ENCODE data around the gene C2.
A peak's percentile ranks its signal among the peaks of the same experiment; 100 is the strongest.
"Not testable (repeated sequence)": the region's sequence is repeated elsewhere in the genome, so short reads cannot be mapped to it uniquely, and the experiment has no call there.

Gene C2

DNA sequence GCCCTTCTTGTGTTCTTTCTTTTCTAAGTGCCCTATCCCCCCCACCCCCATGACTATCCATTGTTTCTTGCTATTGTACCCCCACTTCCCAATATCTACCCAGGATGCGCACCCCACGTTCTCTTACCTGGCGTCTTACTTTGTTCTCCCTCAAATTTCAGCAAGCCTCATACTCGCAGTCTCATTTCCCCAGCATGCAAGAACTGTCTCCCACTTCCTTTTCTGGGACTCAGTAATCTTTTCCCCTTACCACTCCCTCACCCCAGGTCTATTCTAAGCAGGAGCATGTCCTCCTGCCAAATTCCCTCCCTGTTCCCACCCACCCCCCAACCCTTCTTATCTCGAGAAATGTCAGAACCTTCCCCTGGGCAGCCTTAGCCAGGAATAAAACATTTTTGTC is 28.3 kb upstream of the C2 start:
- no peak for DNase-seq

DNA sequence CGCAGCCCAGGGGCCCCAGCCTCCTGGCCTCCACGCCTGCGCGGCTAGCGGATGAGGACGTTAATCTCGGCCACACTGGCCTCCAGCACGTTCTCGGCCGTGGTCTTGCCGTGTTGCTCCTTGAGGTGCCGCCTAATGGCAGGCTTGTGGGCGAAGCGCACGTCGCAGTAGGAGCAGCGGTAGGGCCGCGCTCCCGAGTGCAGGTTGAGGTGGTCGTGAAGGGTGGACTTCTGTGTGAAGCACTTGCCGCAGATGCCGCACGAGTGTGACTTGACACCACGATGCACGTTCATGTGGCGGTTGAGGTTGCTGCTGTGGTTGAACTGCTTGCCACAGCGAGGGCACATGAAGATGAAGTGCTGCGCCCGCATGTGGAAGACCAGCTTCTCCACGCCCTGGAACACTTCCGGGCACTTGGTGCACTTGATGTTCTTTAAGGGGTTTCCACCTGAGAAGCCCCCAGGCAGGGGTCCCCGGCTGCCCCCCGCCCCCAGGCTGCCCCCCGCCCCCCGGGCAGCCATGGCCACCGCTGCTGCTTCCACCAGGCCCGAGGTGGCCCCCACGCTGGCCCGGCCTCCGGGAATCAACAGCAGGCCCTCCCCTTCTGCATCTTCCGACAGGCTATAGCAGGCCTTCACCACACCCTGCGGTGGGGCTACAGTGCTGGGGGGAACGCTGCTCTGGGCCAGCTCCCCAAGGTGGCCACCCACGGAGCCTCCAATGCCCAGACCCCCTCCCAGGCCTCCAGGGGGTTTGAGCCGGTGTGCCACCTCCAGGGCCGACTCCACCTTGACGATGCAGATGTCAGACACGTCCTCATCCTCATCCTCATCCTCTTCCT is 27.4 kb upstream of the C2 start:
- DNase-seq, result no peak

GRCh38 chr6:31900917-31901414 is 26.6 kb upstream of the C2 start:
- no peak for DNase-seq

DNA sequence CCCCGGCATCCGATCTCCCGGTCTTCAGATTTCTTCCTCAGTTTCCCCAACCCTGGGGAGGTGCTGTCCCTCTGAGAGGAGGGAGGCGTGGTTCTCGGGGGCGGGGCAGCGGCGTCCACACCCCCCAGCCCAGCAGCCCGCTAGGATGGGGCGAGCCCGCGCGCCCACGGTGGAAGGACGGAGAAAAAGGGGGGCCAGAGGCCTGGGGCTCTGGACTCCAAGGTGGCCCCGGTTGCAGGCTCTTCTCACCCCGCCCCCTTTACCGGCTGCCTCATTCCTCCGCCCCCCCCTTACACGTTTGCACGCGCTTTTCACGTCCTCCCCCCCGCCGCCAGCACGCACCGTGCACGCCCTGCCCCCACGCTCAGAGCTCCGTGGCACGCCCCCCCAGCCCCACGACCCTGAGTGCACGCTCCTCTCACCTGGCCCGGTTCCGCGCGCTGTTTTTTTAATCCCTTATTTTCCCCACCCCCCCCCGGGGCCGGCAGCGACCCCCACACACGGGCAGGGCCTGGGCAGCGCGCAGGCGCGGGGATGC is 26.0 kb upstream of the C2 start:
- DNase-seq, result peak; percentile 52

- peak; percentile 93 for DNase-seq
These were observed 25.4 kb upstream of the C2 start, which contains the start of gene ZBTB12 for GRCh38 chr6:31901953-31902643. ZBTB12 (minus strand) TSS chr6:31902086; CDS start chr6:31901305, 781 bp downstream.

DNA sequence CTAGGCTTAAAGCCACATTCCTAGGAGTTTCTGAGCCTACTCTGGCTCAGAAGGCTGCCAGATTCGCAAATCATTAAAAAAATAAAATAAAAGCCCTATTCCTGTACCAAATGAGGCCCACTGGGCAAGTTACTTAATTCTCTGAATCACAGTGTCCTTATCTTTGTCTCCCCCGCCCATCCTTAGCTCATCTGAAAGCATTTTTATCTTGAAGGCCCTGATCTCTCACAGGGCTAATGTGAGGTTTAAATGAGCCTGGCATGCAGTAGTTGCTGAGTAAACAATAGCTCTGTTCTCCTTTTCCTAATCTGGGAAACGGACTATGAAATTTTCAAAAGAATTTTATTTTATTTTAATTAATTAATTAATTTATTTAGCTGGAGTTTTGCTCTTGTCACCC is 23.6 kb upstream of the C2 start:
- peak; percentile 68 for DNase-seq

DNA sequence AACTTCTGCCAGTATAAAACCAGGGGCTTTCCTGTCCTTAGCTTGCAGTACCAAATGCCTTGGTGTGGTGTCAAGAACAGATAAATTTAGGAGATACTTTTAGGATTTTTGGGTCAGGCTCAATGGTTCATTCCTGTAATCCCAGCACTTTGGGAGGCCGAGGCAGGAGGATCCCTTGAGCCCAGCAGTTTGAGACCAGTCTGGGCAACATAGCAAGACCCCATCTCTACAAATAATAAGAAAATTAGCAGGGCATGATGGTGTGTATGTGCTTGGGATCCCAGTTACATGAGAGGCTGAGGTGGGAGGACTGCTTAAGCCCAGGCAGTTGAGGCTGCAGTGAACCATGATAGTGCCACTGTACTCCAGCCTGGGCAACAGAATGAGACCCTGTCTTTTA is 22.5 kb upstream of the C2 start:
- no peak for DNase-seq

DNA sequence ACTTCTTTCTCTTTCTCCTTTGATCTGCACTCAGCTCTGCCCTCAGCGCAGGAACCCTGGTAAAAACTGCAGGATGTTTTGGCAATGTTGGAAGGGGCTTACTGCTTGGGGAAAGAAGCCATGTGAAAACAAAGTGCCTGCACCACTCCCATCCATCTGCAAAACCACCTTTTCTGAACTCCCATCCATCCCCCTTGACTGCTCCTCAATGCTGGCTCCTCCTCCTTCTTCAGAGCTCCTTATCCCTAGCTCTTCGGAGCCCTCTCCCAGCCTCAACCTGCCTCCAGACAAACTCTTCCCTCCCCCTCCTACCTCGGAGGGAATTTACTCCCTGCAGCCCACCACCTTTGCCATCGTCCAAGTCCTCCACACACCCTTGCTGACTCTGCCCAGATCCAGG is 21.4 kb upstream of the C2 start:
- no peak for DNase-seq

DNA sequence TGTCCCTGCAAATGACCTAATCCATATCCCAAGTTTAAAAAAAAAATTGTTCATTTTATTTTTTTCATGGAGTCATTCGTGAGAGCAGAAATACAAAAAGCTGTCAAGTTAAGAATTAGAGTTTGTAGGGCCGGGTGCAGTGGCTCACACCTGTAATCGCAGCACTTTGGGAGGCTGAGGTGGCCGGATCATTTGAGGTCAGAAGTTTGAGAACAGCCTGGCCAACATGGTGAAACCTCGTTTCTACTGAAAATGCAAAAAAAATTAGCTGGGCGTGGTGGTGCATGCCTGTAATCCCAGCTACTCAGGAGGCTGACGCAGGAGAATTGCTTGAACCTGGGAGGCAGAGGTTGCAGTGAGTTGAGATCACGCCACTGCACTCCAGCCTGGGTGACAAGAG is 20.8 kb upstream of the C2 start:
- DNase-seq, result not testable (repeated sequence)

DNA sequence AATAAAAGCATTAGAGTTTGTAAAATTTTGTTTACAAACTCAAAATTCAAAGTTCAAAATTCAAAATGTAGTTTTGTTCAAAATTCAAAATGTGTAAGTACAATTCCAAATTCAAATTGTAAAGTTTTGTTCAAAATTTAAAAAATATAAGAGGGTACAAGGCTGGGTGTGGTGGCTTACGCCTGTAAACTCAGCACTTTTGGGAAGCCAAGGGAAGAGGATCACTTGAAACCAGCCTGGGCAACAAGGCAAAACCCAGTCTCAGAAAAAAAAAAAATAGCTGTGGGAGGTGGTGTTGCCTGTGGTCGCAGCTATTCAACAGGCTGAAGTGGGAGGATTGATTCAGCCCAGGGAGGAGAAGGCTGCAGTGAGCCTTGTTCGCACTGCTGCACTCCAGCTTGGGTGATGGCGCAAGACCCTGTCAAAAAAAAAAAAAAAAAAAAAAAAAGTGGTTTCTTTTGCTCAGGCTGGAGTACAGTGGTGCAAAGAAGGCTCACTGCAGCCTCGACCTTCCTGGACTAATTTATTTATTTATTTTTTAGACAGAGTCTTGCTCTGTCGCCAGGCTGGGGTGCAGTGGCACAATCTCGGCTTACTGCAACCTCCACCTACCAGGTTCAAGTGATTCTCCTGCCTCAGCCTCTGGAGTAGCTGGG is 20.2 kb upstream of the C2 start:
- peak; percentile 93 for DNase-seq

GRCh38 chr6:31908255-31908654 is 19.3 kb upstream of the C2 start:
- DNase-seq, result not testable (repeated sequence)

GRCh38 chr6:31908791-31909190 is 18.7 kb upstream of the C2 start:
- DNase-seq, result peak; percentile 36

GRCh38 chr6:31909298-31909697 is 18.2 kb upstream of the C2 start:
- DNase-seq, result not testable (repeated sequence)

- DNase-seq, result no peak
These were observed 15.5 kb upstream of the C2 start for GRCh38 chr6:31911826-31912585.

DNA sequence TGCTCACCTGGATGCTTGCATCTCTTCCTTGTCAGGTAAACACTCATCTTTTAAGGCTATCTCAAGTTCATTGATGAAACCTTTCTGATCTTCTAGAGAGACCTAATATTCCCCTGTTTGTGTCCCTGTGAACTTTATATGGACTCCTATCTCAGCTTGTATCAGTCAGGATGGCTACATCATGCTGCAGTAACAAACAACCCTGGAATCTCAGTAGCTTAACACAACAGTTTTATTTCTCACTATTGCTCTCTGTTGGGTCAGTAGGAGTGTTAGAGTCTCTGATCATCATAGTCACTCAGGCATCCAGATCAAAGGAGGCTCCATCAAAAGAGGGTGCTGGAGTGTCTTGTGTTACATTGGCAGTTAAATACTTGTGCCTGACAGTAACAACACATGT is 12.2 kb upstream of the C2 start:
- no peak for DNase-seq

- DNase-seq, result no peak
These were observed 11.8 kb upstream of the C2 start for GRCh38 chr6:31915756-31916155.

DNA sequence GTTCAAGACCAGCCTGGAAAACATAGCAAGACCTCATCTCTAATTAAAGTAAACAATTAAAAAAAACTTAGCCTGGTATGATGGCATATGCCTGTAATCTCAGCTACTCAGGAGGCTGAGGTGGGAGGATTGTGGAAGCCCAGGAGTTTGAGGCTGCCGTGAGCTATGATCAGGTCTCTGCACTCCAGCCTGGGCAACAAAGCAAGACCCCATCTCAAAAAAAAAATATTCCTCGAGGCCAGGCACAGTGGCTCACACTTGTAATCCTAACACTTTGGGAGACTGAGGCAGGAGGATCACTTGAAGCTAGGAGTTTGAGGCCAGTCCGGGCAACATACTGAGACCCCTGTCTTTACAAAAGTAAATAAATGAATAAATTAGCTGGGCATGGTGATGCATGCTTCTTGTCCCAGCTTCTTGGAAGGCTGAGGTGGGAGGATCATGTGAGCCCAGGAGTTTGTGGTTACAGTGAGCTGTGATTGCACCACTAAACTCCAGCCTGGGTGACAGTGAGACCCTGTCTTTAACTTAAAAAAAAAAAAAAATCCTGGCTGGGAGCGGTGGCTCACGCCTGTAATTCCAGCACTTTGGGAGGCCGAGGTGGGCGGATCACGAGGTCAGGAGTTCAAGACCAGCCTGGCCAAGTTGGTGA is 9.3 kb upstream of the C2 start:
- DNase-seq, result peak; percentile 31

DNA sequence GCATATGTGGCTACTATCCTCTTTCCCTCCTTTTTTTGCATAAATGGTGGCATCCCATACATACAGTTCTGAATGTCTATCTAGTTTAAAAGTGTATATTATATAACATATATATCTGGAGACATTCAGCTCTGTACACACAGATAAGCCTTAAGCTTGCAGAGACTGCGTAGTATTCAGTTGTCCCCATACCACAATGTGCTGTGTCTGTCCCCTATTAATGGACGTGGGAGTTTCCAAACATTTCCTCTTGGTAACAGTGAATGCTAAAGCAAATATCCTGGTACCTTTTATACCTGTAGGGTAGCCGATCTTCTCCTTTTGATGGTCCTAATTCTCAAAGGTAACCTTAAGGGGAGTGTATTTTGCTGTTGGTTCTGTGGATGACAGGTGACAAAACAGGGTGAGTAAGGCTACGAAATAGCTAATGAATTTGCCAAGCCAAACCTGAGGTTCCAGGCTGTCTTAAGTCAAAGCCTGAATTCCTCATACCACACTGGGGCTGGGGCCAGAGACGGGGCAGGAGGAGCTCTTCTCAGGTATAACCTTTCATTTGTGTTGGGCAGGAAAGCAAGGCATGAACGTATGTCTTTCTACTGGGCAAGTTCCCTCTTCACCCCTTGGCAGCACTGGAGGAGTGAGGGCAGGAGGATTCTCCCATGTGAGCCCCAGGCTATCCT is 7.8 kb upstream of the C2 start:
- no peak for DNase-seq

GRCh38 chr6:31920811-31921210 is 6.7 kb upstream of the C2 start:
- no peak for DNase-seq

DNA sequence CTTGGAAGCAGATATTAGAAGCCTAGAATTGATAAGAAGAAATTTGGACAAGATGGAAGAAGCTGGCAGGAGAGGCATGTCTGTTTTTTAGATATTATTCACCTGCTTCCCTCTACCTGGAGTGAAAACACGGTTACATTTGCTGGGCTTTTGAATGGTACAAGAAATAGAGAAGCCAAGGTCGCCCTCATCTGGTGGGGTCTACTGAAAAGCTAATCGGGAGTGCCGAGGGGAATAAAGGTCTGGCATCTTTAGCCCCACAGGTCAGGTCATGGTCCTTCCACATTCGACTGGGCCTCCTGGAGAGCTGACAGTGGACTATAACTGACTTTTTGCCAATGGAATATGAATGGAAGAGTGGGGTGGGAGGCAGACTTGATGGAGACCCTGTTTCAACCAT is 4.6 kb upstream of the C2 start:
- peak; percentile 76 for DNase-seq

All from OCI-M1 (cell line).